ENCODE measurements around the gene PARD3. TPM values are rescaled to one million over a fixed set of nuclear protein-coding genes. Genes with fewer than 3 reads are reported as not detected.
A peak's percentile ranks its signal among the peaks of the same experiment; 100 is the strongest.
"Not testable (repeated sequence)": the region's sequence is repeated elsewhere in the genome, so short reads cannot be mapped to it uniquely, and the experiment has no call there.

Gene PARD3
- total RNA-seq, 1 experiment from 2014 or later, result 46.3 TPM

DNA sequence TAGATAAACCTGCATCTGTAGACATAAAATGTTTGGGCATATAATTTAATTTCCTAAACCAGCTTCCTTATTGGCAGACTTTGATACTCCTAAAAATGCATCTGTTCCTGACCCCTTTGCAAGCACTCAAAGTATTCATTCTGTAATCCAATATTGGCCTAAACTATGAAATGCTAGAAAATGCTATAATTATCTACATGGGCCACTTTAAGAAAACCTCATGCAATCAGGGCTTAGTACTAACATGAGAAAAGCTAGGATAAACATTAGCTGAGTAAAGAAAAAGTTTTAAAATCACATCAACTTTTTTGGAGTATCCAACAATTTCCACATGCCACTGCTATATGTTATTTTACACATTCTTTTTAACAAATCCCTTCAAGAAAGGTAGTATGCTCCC, 57.2 kb downstream of the PARD3 start:
- Histone ChIP-seq H3K9me2 (ENCODE audit: insufficient read depth) (no peaks in the 10 kb centered on the region), H3K36me3 (ENCODE audit: control insufficient read depth in 1 of 2, insufficient read depth in 2 of 2, low read length in 2 of 2) (no peaks in the 10 kb centered on the region), H3K4me2 (ENCODE audit: low read length) (peak overlapping the region; percentile 71), H3K4me3 (replicated peaks in 1 of 2; ENCODE audit: low read depth in 1 of 2, low read length in 2 of 2) (peak overlapping the region in 1 of 2 experiments; percentile 36; a peak in 1 of 4 replicates), H3K79me2 (ENCODE audit: insufficient read depth, low read length) (peaks cover 81% of the 10 kb centered on the region), H3K27me3 (ENCODE audit: insufficient read depth, low read length) (no peaks in the 10 kb centered on the region), H3K4me1 (ENCODE audit: control insufficient read depth in 1 of 2, insufficient read depth in 2 of 2, low read length in 2 of 2) (peaks cover 31 to 49% of the 10 kb centered on the region in 2 experiments), H3K9ac (ENCODE audit: low read length) (peak overlapping the region; percentile 32), H2AFZ (ENCODE audit: low read depth, low read length, poor library complexity, severe bottlenecking) (no peak overlapping the region), H4K20me1 (ENCODE audit: insufficient read depth) (no peaks in the 10 kb centered on the region), H3K9me3 (ENCODE audit: control insufficient read depth in 1 of 2, insufficient read depth in 1 of 2, low read depth in 1 of 2, low read length in 2 of 2) (peaks cover 0 to 3% of the 10 kb centered on the region in 2 experiments; a peak in 1 of 4 replicates), H3K27ac (ENCODE audit: low read depth, low read length) (peak overlapping the region; percentile 60; the same call in 1 of the 2 replicates)
- CTCF ChIA-PET, result no interaction called here
- RAD21 ChIA-PET (ENCODE audit: low non-redundant PET in 1 of 2, low total read pairs in 2 of 2, uncharacterized antibody in 2 of 2, unreplicated experiment in 2 of 2), result interaction anchor here (0.5 to 1.2 kb wide), 3 partner anchors 12 to 45 kb away, joined by 3 to 4 read pairs (median 3); no protein-coding TSS in a partner anchor
- POLR2A ChIA-PET, result no interaction called here
- DNase-seq (ENCODE audit: low read depth, low spot score) (no peak), ATAC-seq (no peak)
- intact Hi-C loops (cut with micrococcal nuclease), result no loop called here
- 0 out of 2 replicates have a peak, but pooled peaks have one; percentile 19 for TF ChIP-seq EGR1 (IDR thresholded peaks at IDR 0.05; ENCODE audit: low read depth)
- no peak for TF ChIP-seq RAD21 (IDR thresholded peaks at IDR 0.05; ENCODE audit: low read depth)
- TSS peak; percentile 71 for BruUV-seq (replicated peaks)

DNA sequence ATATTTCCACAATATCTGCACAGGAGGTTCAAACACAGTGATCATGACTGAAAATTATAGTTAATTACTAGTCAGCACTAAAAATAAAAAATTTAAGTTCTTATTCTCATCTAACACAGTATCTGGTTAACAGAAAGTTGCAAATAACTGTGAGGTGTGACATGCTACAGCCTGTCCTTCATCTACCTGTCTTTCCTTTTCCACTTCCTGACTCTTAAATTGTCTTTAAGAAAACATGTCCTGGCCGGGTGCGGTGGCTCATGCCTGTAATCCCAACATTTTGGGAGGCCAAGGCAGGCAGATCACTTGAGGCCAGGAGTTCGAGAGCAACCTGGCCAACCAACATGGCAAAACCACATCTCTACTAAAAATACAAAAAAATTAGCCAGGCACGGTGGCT, 57.9 kb downstream of the PARD3 start:
- H3K27ac ChIP-seq (ENCODE audit: low read depth, low read length); ATAC-seq; DNase-seq (ENCODE audit: low read depth, low spot score); H3K9me2 ChIP-seq (ENCODE audit: insufficient read depth); H3K9ac ChIP-seq (ENCODE audit: low read length); CTCF ChIA-PET; H4K20me1 ChIP-seq (ENCODE audit: insufficient read depth); H3K27me3 ChIP-seq (ENCODE audit: insufficient read depth, low read length); H2AFZ ChIP-seq (ENCODE audit: low read depth, low read length, poor library complexity, severe bottlenecking); BruUV-seq (replicated peaks); RAD21 ChIA-PET (ENCODE audit: low non-redundant PET in 1 of 2, low total read pairs in 2 of 2, uncharacterized antibody in 2 of 2, unreplicated experiment in 2 of 2); H3K4me3 ChIP-seq (replicated peaks in 1 of 2; ENCODE audit: low read depth in 1 of 2, low read length in 2 of 2); H3K9me3 ChIP-seq (ENCODE audit: control insufficient read depth in 1 of 2, insufficient read depth in 1 of 2, low read depth in 1 of 2, low read length in 2 of 2); H3K4me2 ChIP-seq (ENCODE audit: low read length); intact Hi-C loops (cut with micrococcal nuclease); H3K36me3 ChIP-seq (ENCODE audit: control insufficient read depth in 1 of 2, insufficient read depth in 2 of 2, low read length in 2 of 2); POLR2A ChIA-PET: not testable (repeated sequence)
- Histone ChIP-seq H3K79me2 (ENCODE audit: insufficient read depth, low read length) (peaks cover 80% of the 10 kb centered on the region), H3K4me1 (ENCODE audit: control insufficient read depth in 1 of 2, insufficient read depth in 2 of 2, low read length in 2 of 2) (peaks cover 31 to 49% of the 10 kb centered on the region in 2 experiments)

DNA sequence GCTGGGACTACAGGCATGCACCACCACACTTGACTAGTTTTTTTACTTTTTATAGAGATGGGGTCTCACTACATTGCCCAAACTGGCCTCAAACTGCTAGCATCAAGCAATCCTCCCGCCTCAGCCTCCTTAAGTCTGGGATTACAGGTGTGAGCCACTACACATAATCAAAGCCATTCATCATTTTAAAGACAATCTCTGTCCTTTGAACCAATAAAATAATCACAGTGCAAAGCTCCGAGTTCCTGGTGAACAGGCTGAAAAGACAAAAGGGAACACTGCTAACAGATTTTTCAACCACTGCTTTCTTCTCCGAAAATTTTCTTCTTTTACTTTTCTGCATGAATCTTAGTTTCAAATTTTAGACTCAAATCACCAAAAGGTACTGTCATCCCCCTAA, 58.5 kb downstream of the PARD3 start:
- peaks cover 80% of the 10 kb centered on the region for H3K79me2 ChIP-seq (ENCODE audit: insufficient read depth, low read length)
- no peak for TF ChIP-seq TCF7L2 (IDR thresholded peaks at IDR 0.05; ENCODE audit: borderline replicate concordance, extremely low read depth, insufficient read depth, insufficient read length)
- RAD21 ChIA-PET (ENCODE audit: low non-redundant PET in 1 of 2, low total read pairs in 2 of 2, uncharacterized antibody in 2 of 2, unreplicated experiment in 2 of 2), result no interaction called here
- POLR2A ChIA-PET, result no interaction called here
- H2AFZ ChIP-seq (ENCODE audit: low read depth, low read length, poor library complexity, severe bottlenecking), result no peak overlapping the region
- BruUV-seq (replicated peaks), result no TSS peak
- DNase-seq (ENCODE audit: low read depth, low spot score) (no peak), ATAC-seq (no peak)
- no peaks in the 10 kb centered on the region for H3K27me3 ChIP-seq (ENCODE audit: insufficient read depth, low read length)
- H3K4me3 ChIP-seq (replicated peaks in 1 of 2; ENCODE audit: low read depth in 1 of 2, low read length in 2 of 2), result no peak overlapping the region
- H3K9ac ChIP-seq (ENCODE audit: low read length), result no peak overlapping the region
- H3K27ac ChIP-seq (ENCODE audit: low read depth, low read length), result no peak overlapping the region
- H4K20me1 ChIP-seq (ENCODE audit: insufficient read depth), result no peaks in the 10 kb centered on the region
- CTCF ChIA-PET, result no interaction called here
- peaks cover 0 to 3% of the 10 kb centered on the region in 2 experiments; a peak in 1 of 4 replicates for H3K9me3 ChIP-seq (ENCODE audit: control insufficient read depth in 1 of 2, insufficient read depth in 1 of 2, low read depth in 1 of 2, low read length in 2 of 2)
- intact Hi-C loops (cut with micrococcal nuclease), result no loop called here
- H3K9me2 ChIP-seq (ENCODE audit: insufficient read depth), result no peaks in the 10 kb centered on the region
- no peaks in the 10 kb centered on the region for H3K36me3 ChIP-seq (ENCODE audit: control insufficient read depth in 1 of 2, insufficient read depth in 2 of 2, low read length in 2 of 2)
- no peak overlapping the region for H3K4me2 ChIP-seq (ENCODE audit: low read length)
- peaks cover 31 to 49% of the 10 kb centered on the region in 2 experiments for H3K4me1 ChIP-seq (ENCODE audit: control insufficient read depth in 1 of 2, insufficient read depth in 2 of 2, low read length in 2 of 2)

Data from HCT116 (cell line).